Loucy (cell line): ENCODE measurements around the gene CDYL2.

Experiments
- H2AFZ ChIP-seq: fragments of 200-600 bp; sonication (generic); 2 replicates; pipeline ENCODE4 v1.6.0; 2016; ENCODE audit warnings: antibody characterized with exemption, mild to moderate bottlenecking, low read length, moderate library complexity
- H3F3A ChIP-seq: fragments of 200-600 bp; 2 replicates; pipeline ENCODE4 v1.6.0; 2016; ENCODE audit warnings: antibody characterized with exemption, low read depth, mild to moderate bottlenecking
- H3K27me3 ChIP-seq: fragments of 200-600 bp; sonication (generic); 2 replicates; pipeline ENCODE4 v1.6.1; 2014; ENCODE audit warnings: low read length, mild to moderate bottlenecking; ENCODE audit not compliant: insufficient read depth, poor library complexity, severe bottlenecking
- H3K36me3 ChIP-seq: fragments of 200-600 bp; sonication (generic); 2 replicates; pipeline ENCODE4 v1.6.1; 2016; ENCODE audit warnings: low read length; ENCODE audit not compliant: insufficient read depth
- H3K4me1 ChIP-seq: fragments of 200-600 bp; sonication (generic); 2 replicates; pipeline ENCODE4 v1.5.1; 2014; ENCODE audit warnings: low read length, mild to moderate bottlenecking; ENCODE audit not compliant: insufficient read depth, poor library complexity, severe bottlenecking
- H3K4me2 ChIP-seq: fragments of 200-600 bp; sonication (generic); 2 replicates; pipeline ENCODE4 v1.6.0; 2014; ENCODE audit warnings: antibody characterized with exemption, low read length, low read depth, mild to moderate bottlenecking; ENCODE audit not compliant: poor library complexity, severe bottlenecking
- H3K4me3 ChIP-seq: fragments of 200-600 bp; sonication (generic); 2 replicates; pipeline ENCODE4 v1.5.1; 2014; ENCODE audit warnings: low read length, mild to moderate bottlenecking, mixed read lengths; ENCODE audit not compliant: poor library complexity, severe bottlenecking
- H3K79me2 ChIP-seq: fragments of 200-600 bp; sonication (generic); 2 replicates; pipeline ENCODE4 v1.6.1; 2014; ENCODE audit warnings: low read length; ENCODE audit not compliant: insufficient read depth
- H3K9ac ChIP-seq: fragments of 200-600 bp; sonication (generic); 2 replicates; pipeline ENCODE4 v1.6.0; 2014; ENCODE audit warnings: mild to moderate bottlenecking, low read depth, low read length, moderate library complexity; ENCODE audit not compliant: poor library complexity, severe bottlenecking
- H3K9me2 ChIP-seq: fragments of 200-600 bp; sonication (generic); replicated peaks from 2 replicates; pipeline ENCODE4 v1.6.1; 2016; ENCODE audit warnings: low read depth, low read length, mixed read lengths
- H3K9me3 ChIP-seq: fragments of 200-600 bp; sonication (generic); 2 replicates; pipeline ENCODE4 v1.6.1; 2014; ENCODE audit warnings: mild to moderate bottlenecking, antibody characterized with exemption, low read length, low read depth; ENCODE audit not compliant: insufficient read depth
- H4K20me1 ChIP-seq: fragments of 200-600 bp; sonication (generic); 2 replicates; pipeline ENCODE4 v1.6.0; 2014; ENCODE audit warnings: antibody characterized with exemption, low read length, mild to moderate bottlenecking; ENCODE audit not compliant: insufficient read depth, poor library complexity, severe bottlenecking
- EZH2phosphoT487 ChIP-seq: fragments of 200-600 bp; IDR thresholded peaks from 2 replicates; pipeline ENCODE4 v1.6.1; 2018; ENCODE audit warnings: antibody characterized with exemption, mild to moderate bottlenecking, moderate library complexity, borderline replicate concordance
- TF ChIP-seq, protein P1 (sequence below): fragments of 200-600 bp; sonication (generic); conservative IDR thresholded peaks from 2 replicates; pipeline ENCODE4 v1.5.1; 2014; ENCODE audit warnings: mild to moderate bottlenecking, antibody characterized with exemption, low read length

CDYL2 gene

DNA sequence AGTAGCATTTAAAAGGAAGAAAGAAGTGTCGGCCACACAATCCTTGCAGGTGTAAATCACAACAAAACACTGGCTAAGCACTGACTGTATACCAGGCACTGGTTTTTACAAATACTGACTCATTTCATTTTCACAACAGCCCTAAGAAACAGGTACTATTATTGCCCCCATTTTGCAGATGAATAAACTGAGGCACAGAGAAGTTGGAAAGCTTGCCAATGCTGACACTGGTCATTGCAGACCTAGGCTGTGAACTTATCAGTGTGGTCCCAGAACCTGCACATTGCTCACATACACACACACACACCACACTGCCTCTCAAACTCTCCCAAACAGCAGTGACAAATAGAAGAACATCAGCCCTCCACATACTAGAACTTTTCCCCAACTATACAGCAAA lies 37.6 kb downstream of the CDYL2 start:
- Histone ChIP-seq H3K9me2 (no peaks in the 10 kb centered on the region), H3K4me3 (no peak overlapping the region), H2AFZ (no peak overlapping the region), H4K20me1 (no peaks in the 10 kb centered on the region), H3K4me1 (peaks cover 24% of the 10 kb centered on the region), H3K36me3 (peaks cover 7% of the 10 kb centered on the region; the same call in 1 of the 2 replicates), H3K9ac (no peak overlapping the region), H3K27me3 (no peaks in the 10 kb centered on the region), H3K9me3 (peaks cover 16% of the 10 kb centered on the region; the same call in 1 of the 2 replicates), H3F3A (no peaks in the 10 kb centered on the region), H3K79me2 (peaks cover 77% of the 10 kb centered on the region), H3K4me2 (no peak overlapping the region)
- TF ChIP-seq, protein P1, sequence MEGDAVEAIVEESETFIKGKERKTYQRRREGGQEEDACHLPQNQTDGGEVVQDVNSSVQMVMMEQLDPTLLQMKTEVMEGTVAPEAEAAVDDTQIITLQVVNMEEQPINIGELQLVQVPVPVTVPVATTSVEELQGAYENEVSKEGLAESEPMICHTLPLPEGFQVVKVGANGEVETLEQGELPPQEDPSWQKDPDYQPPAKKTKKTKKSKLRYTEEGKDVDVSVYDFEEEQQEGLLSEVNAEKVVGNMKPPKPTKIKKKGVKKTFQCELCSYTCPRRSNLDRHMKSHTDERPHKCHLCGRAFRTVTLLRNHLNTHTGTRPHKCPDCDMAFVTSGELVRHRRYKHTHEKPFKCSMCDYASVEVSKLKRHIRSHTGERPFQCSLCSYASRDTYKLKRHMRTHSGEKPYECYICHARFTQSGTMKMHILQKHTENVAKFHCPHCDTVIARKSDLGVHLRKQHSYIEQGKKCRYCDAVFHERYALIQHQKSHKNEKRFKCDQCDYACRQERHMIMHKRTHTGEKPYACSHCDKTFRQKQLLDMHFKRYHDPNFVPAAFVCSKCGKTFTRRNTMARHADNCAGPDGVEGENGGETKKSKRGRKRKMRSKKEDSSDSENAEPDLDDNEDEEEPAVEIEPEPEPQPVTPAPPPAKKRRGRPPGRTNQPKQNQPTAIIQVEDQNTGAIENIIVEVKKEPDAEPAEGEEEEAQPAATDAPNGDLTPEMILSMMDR: no peak
- no peak for TF ChIP-seq EZH2phosphoT487

DNA sequence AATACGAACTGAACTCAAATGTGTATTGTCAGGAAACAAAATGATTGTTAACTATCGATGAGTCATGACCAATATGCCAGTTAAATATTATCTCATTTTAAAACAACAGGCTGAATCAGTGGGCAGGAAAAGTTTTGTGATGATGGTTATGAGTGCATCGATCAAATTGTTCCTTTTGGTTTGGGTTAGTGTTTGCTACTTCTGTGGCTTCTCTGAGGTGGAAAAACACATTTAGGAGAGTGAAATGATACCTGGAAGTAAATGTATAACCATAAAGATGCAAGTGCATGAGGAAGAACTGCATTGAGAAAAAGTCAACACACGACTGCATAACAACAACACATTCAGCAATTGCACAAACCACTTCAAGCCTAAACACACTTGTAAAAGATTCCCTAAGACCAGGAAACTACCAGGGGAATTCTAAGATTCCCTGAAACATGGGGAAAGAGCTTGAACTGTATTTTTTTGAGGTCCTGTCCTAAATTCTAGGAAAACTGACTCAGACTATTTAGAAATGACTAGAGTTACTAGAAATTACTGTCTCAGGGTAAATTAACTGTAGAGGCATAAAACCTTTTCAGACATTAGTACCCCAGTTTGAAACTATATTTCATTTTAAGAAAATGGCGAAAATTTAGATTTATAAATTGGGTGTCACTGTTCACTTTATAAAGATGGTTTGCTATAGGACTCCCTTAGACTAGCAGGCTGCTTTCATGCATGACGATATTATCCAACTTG lies 44.8 kb downstream of the CDYL2 start:
- no peaks in the 10 kb centered on the region for H4K20me1 ChIP-seq
- peak overlapping the region; percentile 6 for H3K4me2 ChIP-seq
- H3K36me3 ChIP-seq: no peaks in the 10 kb centered on the region
- H3K9me2 ChIP-seq: no peaks in the 10 kb centered on the region
- no peak overlapping the region for H2AFZ ChIP-seq
- no peaks in the 10 kb centered on the region for H3K27me3 ChIP-seq
- H3K4me1 ChIP-seq: peaks cover 24% of the 10 kb centered on the region
- no peaks in the 10 kb centered on the region for H3F3A ChIP-seq
- H3K4me3 ChIP-seq: no peak overlapping the region
- H3K9me3 ChIP-seq: no peaks in the 10 kb centered on the region
- H3K79me2 ChIP-seq: peaks cover 69% of the 10 kb centered on the region
- no peak for TF ChIP-seq EZH2phosphoT487
- H3K9ac ChIP-seq: no peak overlapping the region

DNA sequence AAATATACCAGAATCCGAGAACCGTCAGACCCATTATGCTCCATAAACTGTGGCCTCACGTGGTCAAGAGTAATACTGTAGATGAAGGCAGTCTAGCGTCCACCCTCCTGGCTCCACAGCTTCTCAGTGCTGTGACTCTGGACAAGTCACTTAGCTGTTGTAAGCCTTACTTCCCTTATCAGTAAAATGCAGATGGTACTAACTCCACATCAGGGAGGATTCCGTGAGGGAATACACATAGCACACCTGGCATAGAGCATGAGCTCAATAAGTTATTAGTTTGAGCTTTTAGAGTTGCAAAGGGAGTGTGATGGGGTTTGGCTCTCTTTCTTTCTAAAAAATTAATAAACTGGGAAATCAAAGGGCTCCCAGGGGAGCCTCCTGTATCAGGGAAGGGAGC lies 49.9 kb downstream of the CDYL2 start:
- H2AFZ ChIP-seq: no peak overlapping the region
- H3K4me3 ChIP-seq: no peak overlapping the region
- no peaks in the 10 kb centered on the region for H4K20me1 ChIP-seq
- TF ChIP-seq, protein P1: no peak
- no peak for TF ChIP-seq EZH2phosphoT487
- no peaks in the 10 kb centered on the region for H3K36me3 ChIP-seq
- no peak overlapping the region for H3K9ac ChIP-seq
- peaks cover 71% of the 10 kb centered on the region for H3K79me2 ChIP-seq
- H3K9me2 ChIP-seq: no peaks in the 10 kb centered on the region
- H3K9me3 ChIP-seq: no peaks in the 10 kb centered on the region
- H3F3A ChIP-seq: peaks cover 5% of the 10 kb centered on the region
- peaks cover 49% of the 10 kb centered on the region for H3K4me1 ChIP-seq
- H3K4me2 ChIP-seq: no peak overlapping the region
- H3K27me3 ChIP-seq: no peaks in the 10 kb centered on the region

GRCh38 chr16:80752541-80752940 lies 51.9 kb downstream of the CDYL2 start:
- Histone ChIP-seq H3K9ac (peak overlapping the region; percentile 18), H3K4me2 (peak overlapping the region; percentile 62), H3F3A (peaks cover 5% of the 10 kb centered on the region), H2AFZ (no peak overlapping the region), H4K20me1 (no peaks in the 10 kb centered on the region), H3K36me3 (no peaks in the 10 kb centered on the region), H3K4me1 (peaks cover 48% of the 10 kb centered on the region), H3K4me3 (peak overlapping the region; percentile 35), H3K79me2 (peaks cover 78% of the 10 kb centered on the region), H3K9me2 (no peaks in the 10 kb centered on the region), H3K9me3 (no peaks in the 10 kb centered on the region), H3K27me3 (no peaks in the 10 kb centered on the region)
- TF ChIP-seq, protein P1: no peak
- TF ChIP-seq EZH2phosphoT487: no peak
